Endometrial microvascular endothelial cells (primary cell): ENCODE data around the gene MT3. TPM values are rescaled to one million over a fixed set of nuclear protein-coding genes. Genes with fewer than 3 reads are reported as not detected.

Source experiments
- in situ Hi-C: cut with HindIII; loops from 2 replicates; pipeline ENCODE4 v1.10.0; 2017; ENCODE audit warnings: low sequenced_read_pairs, low pct_unique_long_range_greater_than_20kb; ENCODE audit errors: inconsistent ontology term
- total RNA-seq: library from RNA; depleted of rRNA; stranded (reverse); fragments of >200 nt; gene quantifications from one replicate; pipeline ENCODE4 v1.2.3, GENCODE V29; 2015; ENCODE audit errors: inconsistent ontology term

The MT3 gene
- total RNA-seq, 1 donor from 2014 or later, result not detected

DNA sequence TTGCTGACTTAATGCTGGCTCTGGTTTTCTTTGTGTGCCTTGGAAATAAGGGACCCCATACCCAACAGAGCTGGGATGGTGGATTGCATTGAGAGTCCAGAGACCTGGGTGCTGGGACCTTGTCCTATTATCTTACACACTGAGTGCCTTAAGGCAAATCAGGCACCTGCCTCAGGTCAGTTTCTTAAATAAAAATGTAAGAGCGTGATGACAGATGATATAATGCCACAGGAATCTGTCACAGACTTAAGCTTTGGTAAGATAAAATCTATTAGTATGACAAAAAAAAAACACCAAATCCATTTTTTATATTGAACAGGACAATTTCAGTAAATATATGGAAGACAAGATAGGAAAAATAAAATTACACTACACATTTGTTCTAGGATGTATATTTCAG lies 50.7 kb downstream of the MT3 start:
- in situ Hi-C loops, result no loop called here

Other genes with a start within 250 kb of the MT3 start
- gene AMFR, start 164.0 kb upstream of the MT3 start, total RNA-seq, result 116 TPM
- gene NUDT21, start 138.2 kb upstream of the MT3 start, total RNA-seq, result 110 TPM
- 99.2 TPM for gene OGFOD1, start 138.0 kb upstream of the MT3 start, total RNA-seq
- gene BBS2, start 69.5 kb upstream of the MT3 start, total RNA-seq, result 45.7 TPM
- gene MT4, start 24.5 kb upstream of the MT3 start, total RNA-seq, result not detected
- 1,097 TPM for gene MT2A, start 19.1 kb downstream of the MT3 start, total RNA-seq
- gene MT1E, start 36.3 kb downstream of the MT3 start, total RNA-seq, result 878 TPM
- gene MT1M, start 43.1 kb downstream of the MT3 start, total RNA-seq, result 4.6 TPM
- gene MT1A, start 49.1 kb downstream of the MT3 start, total RNA-seq, result 40.6 TPM
- not detected for gene MT1B, start 62.4 kb downstream of the MT3 start, total RNA-seq
- gene MT1F, start 68.4 kb downstream of the MT3 start, total RNA-seq, result 6.5 TPM
- not detected for gene MT1G, start 78.5 kb downstream of the MT3 start, total RNA-seq
- gene MT1H, start 80.3 kb downstream of the MT3 start, total RNA-seq, result not detected
- gene MT1X, start 92.9 kb downstream of the MT3 start, total RNA-seq, result 114 TPM
- 99.0 TPM for gene NUP93, start 140.6 kb downstream of the MT3 start, total RNA-seq